Endothelial cell of umbilical vein (primary cell): Measurements from ENCODE around the gene MYZAP. TPM values are rescaled to one million over a fixed set of nuclear protein-coding genes. Genes with fewer than 3 reads are reported as not detected.

Source experiments
- BruUV-seq: library from RNA; stranded (reverse); fragments of 400-500 nt; replicated peaks from 2 replicates; lab custom pipeline; 2021; lab: Mats Ljungman, UMichigan
- CTCF ChIA-PET: fragments of 300-600, 350-600 bp; sonication (Branson Sonifier 250); formaldehyde crosslinking; loops from one replicate; lab custom pipeline; 2021; ENCODE audit warnings: antibody characterized with exemption, inconsistent platforms; lab: Charles Lee
- POLR2A ChIA-PET: fragments of 300-600, 350-600 bp; sonication (Branson Sonifier 250); formaldehyde crosslinking; loops from one replicate; lab custom pipeline; 2021; ENCODE audit warnings: antibody characterized with exemption, inconsistent platforms; lab: Charles Lee
- DNase-seq: peaks from one replicate; pipeline ENCODE4 v3.0.0-alpha.2; 2011; ENCODE audit warnings: low read depth, low spot score
- FAIRE-seq: peaks from 2 replicates; lab custom pipeline; 2011; peaks lifted over from hg19 to GRCh38; lab: Jason Lieb, UNC
- H2AFZ ChIP-seq: 2 replicates; pipeline ENCODE4 v1.6.0; 2012; ENCODE audit warnings: low read depth, low read length, control low read depth, inconsistent platforms
- H3K27ac ChIP-seq: 2 replicates; pipeline ENCODE4 v1.5.1; 2011; ENCODE audit warnings: low read depth, mild to moderate bottlenecking, control low read depth, low read length, moderate library complexity; ENCODE audit not compliant: insufficient read depth
- H3K27me3 ChIP-seq, 2 experiments: 2 replicates each; pipeline versions ENCODE4 v1.6.0 to v1.6.1; 2011; ENCODE audit warnings: low read length in 2 of 2, mixed read lengths in 1 of 2; ENCODE audit not compliant: control insufficient read depth in 2 of 2, insufficient read depth in 2 of 2
- H3K36me3 ChIP-seq, 2 experiments: 2 replicates in 1 of 2; 3 replicates in 1 of 2; pipeline ENCODE4 v1.5.1; 2011; ENCODE audit warnings: low read length in 2 of 2, mild to moderate bottlenecking in 1 of 2, moderate library complexity in 1 of 2; ENCODE audit not compliant: control insufficient read depth in 2 of 2, insufficient read depth in 2 of 2; ENCODE audit errors: extremely low read depth in 1 of 2
- H3K4me1 ChIP-seq: 3 replicates; pipeline ENCODE4 v1.5.1; 2011; ENCODE audit warnings: mild to moderate bottlenecking, low read length; ENCODE audit not compliant: control insufficient read depth, insufficient read depth; ENCODE audit errors: extremely low read depth
- H3K4me2 ChIP-seq: 2 replicates; pipeline ENCODE4 v1.6.1; 2011; ENCODE audit warnings: low read length, control low read depth, mixed read lengths; ENCODE audit not compliant: insufficient read depth
- H3K4me3 ChIP-seq, 3 experiments: fragments of 200-600 bp in 1 of 3; sonication (generic), shearing (Covaris generic) in 1 of 3; replicated peaks in 1 of 3; 2 replicates each; pipeline ENCODE4 v1.5.1; 2011 to 2016; ENCODE audit warnings: control low read depth in 3 of 3, low read length in 3 of 3, mild to moderate bottlenecking in 2 of 3, inconsistent platforms in 1 of 3, low read depth in 1 of 3, moderate library complexity in 1 of 3; ENCODE audit not compliant: insufficient read depth in 1 of 3
- H3K79me2 ChIP-seq: 2 replicates; pipeline ENCODE4 v1.6.0; 2012; ENCODE audit warnings: low read length, inconsistent platforms; ENCODE audit not compliant: control insufficient read depth, insufficient read depth
- H3K9ac ChIP-seq: replicated peaks from 2 replicates; pipeline ENCODE3; 2011; ENCODE audit warnings: low read length, control low read depth; ENCODE audit not compliant: insufficient read depth; ENCODE audit errors: extremely low read depth
- H3K9me1 ChIP-seq: replicated peaks from 3 replicates; pipeline ENCODE4 v1.6.0; 2011; ENCODE audit warnings: mild to moderate bottlenecking, low read length; ENCODE audit not compliant: control insufficient read depth, insufficient read depth; ENCODE audit errors: extremely low read depth
- H3K9me3 ChIP-seq: replicated peaks from 2 replicates; pipeline ENCODE4 v1.5.1; 2012; ENCODE audit warnings: low read length, inconsistent platforms; ENCODE audit not compliant: control insufficient read depth, insufficient read depth
- H4K20me1 ChIP-seq: replicated peaks from 2 replicates; pipeline ENCODE3; 2011; ENCODE audit warnings: mild to moderate bottlenecking, low read length; ENCODE audit not compliant: control insufficient read depth, insufficient read depth; ENCODE audit errors: extremely low read depth
- EZH2 ChIP-seq: IDR thresholded peaks from 2 replicates; pipeline ENCODE4 v1.6.1; 2012; ENCODE audit warnings: borderline replicate concordance, low read depth, mild to moderate bottlenecking, moderate library complexity, low read length, inconsistent platforms; ENCODE audit not compliant: severe bottlenecking
- FOS ChIP-seq: IDR thresholded peaks from 2 replicates; pipeline ENCODE4 v1.6.1; 2011; ENCODE audit warnings: mild to moderate bottlenecking, low read length, moderate library complexity, borderline replicate concordance; ENCODE audit not compliant: insufficient read depth
- GATA2 ChIP-seq: IDR thresholded peaks from 2 replicates; pipeline ENCODE4 v1.7.0; 2011; ENCODE audit warnings: low read depth, mild to moderate bottlenecking, moderate library complexity, mixed read lengths, low read length; ENCODE audit not compliant: insufficient read length, insufficient read depth
- JUN ChIP-seq: IDR thresholded peaks from 2 replicates; pipeline ENCODE4 v1.6.1; 2011; ENCODE audit warnings: borderline replicate concordance, low read depth; ENCODE audit not compliant: insufficient read length, insufficient read depth
- MYC ChIP-seq: IDR thresholded peaks from one replicate; pipeline ENCODE4 v1.6.1; 2011; ENCODE audit warnings: mild to moderate bottlenecking, low read depth, low read length
- POLR2A ChIP-seq: IDR thresholded peaks from 2 replicates; pipeline ENCODE4 v1.6.1; 2012; ENCODE audit warnings: low read depth, mild to moderate bottlenecking, control low read depth, low read length
- POLR2AphosphoS5 ChIP-seq: IDR thresholded peaks from 2 replicates; pipeline ENCODE4 v1.6.1; 2012; ENCODE audit warnings: low read depth, mild to moderate bottlenecking, control low read depth, low read length, moderate library complexity; ENCODE audit not compliant: insufficient read depth
- dilution Hi-C: fragments of 300-500 bp; cut with MboI; formaldehyde crosslinking; loops from one replicate; pipeline ENCODE4 v1.15.0; 2019; ENCODE audit warnings: low sequenced_read_pairs; ENCODE audit not compliant: extremely low pct_ligation_motif_present
- intact Hi-C: fragments of 100-400 bp; cut with micrococcal nuclease; formaldehyde crosslinking; loops from one replicate; pipeline ENCODE4 v1.10.0; 2022
- polyA plus RNA-seq, 4 experiments: library from polyadenylated mRNA; depleted of rRNA in 3 of 4; stranded (reverse) in 3 of 4; unstranded in 1 of 4; fragments of >200 nt; gene quantifications; 2 replicates each; pipeline versions ENCODE4 v1.2.1 to v1.2.3, GENCODE V29; 2011 to 2012; ENCODE audit warnings: missing spikeins in 1 of 4
- total RNA-seq: library from RNA; stranded (reverse); gene quantifications from 2 replicates; pipeline ENCODE4 v1.2.3, GENCODE V29; 2021
- TF ChIP-seq, protein P1 (sequence below): IDR thresholded peaks from 2 replicates; pipeline ENCODE4 v1.6.1; 2011; ENCODE audit not compliant: insufficient read depth, insufficient read length
- TF ChIP-seq, protein P2 (sequence below), 2 donors: IDR thresholded peaks; 1 replicate in 1 of 2; 2 replicates in 1 of 2; pipeline ENCODE4 v1.5.1; 2011; ENCODE audit warnings: low read length in 2 of 2, mild to moderate bottlenecking in 2 of 2, moderate library complexity in 2 of 2, control low read depth in 1 of 2, inconsistent platforms in 1 of 2, low read depth in 1 of 2; ENCODE audit not compliant: insufficient read depth in 1 of 2; ENCODE audit errors: extremely low read depth in 1 of 2

MYZAP gene
- total and polyA plus RNA-seq, 2 donors (not counting 3 experiments of a cell fraction or from before 2014, with no cell fraction given): 6.3 to 8.1 TPM

- POLR2A ChIA-PET: no interaction called here
These were observed 11.3 kb upstream of the MYZAP start for GRCh38 chr15:57580428-57580827.

More at GRCh38 chr15:57580428-57580827, 11.3 kb upstream of the MYZAP start:
- intact Hi-C loops: no loop called here
- H3K9me3 ChIP-seq: no peaks in the 10 kb centered on the region
- H3K36me3 ChIP-seq: no peaks in the 10 kb centered on the region
- DNase-seq (no peak), FAIRE-seq (no peak)
- no peak overlapping the region for H3K4me2 ChIP-seq
- H2AFZ ChIP-seq: no peak overlapping the region
- no peaks in the 10 kb centered on the region for H4K20me1 ChIP-seq
- H3K9me1 ChIP-seq: no peaks in the 10 kb centered on the region
- no peaks in the 10 kb centered on the region for H3K27me3 ChIP-seq
- CTCF ChIA-PET: interaction anchor here (0.9 kb wide), 1 partner anchor 19 kb away, joined by 3 read pairs; no protein-coding TSS in a partner anchor
- BruUV-seq: no TSS peak
- H3K79me2 ChIP-seq: no peaks in the 10 kb centered on the region
- H3K27ac ChIP-seq: no peak overlapping the region
- H3K4me3 ChIP-seq: no peak overlapping the region
- dilution Hi-C loops: no loop called here
- peaks cover 21% of the 10 kb centered on the region for H3K4me1 ChIP-seq
- H3K9ac ChIP-seq: no peak overlapping the region
- no peak for TF ChIP-seq EZH2
- TF ChIP-seq, protein P1, sequence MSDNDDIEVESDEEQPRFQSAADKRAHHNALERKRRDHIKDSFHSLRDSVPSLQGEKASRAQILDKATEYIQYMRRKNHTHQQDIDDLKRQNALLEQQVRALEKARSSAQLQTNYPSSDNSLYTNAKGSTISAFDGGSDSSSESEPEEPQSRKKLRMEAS: no peak
- no peak for TF ChIP-seq POLR2A
- TF ChIP-seq JUN: no peak
- TF ChIP-seq MYC: no peak
- TF ChIP-seq FOS: no peak
- TF ChIP-seq, protein P2, sequence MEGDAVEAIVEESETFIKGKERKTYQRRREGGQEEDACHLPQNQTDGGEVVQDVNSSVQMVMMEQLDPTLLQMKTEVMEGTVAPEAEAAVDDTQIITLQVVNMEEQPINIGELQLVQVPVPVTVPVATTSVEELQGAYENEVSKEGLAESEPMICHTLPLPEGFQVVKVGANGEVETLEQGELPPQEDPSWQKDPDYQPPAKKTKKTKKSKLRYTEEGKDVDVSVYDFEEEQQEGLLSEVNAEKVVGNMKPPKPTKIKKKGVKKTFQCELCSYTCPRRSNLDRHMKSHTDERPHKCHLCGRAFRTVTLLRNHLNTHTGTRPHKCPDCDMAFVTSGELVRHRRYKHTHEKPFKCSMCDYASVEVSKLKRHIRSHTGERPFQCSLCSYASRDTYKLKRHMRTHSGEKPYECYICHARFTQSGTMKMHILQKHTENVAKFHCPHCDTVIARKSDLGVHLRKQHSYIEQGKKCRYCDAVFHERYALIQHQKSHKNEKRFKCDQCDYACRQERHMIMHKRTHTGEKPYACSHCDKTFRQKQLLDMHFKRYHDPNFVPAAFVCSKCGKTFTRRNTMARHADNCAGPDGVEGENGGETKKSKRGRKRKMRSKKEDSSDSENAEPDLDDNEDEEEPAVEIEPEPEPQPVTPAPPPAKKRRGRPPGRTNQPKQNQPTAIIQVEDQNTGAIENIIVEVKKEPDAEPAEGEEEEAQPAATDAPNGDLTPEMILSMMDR (IDR thresholded peaks at IDR 0.05; ENCODE audit: extremely low read depth in 1 of 2, insufficient read depth in 1 of 2, low read depth in 1 of 2, low read length in 2 of 2): no peak
- TF ChIP-seq GATA2: no peak
- TF ChIP-seq POLR2AphosphoS5: no peak
